ENCODE measurements around the gene FGFR1OP2.

The FGFR1OP2 gene

DNA sequence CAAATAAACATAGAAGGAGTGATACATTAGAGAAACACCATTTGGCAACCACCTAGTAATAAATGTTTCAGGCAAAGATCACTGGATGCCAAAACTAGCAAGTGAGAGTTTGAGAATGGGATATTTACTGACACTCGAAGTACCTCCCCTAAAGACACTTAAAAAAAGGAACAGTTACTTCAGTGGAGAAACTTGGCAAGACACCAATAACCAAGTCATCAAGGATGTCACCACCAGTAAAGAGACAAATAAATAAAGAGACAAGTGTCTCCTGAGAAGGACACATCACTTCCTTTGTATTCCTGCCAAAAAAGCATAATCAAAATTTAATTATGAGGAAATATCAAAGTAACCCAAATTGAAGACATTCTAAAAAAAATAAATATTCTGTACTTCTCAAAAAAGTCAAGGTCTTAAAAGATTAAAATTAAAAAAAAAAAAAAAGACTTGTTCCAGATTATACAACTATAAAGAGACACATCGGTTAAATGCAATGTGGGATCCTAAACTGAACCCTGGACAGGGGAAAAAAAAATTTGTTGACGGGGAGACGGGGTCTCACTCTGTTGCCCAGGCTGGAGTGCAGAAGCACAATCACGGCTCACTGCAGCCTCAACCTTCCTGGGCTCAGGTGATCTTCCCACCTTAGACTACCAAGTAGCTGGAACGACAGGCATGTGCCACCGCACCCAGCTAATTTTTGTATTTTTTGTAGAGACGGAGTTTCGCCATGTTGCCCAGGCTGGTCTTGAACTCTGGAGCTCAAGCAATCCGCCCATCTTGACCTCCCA lies 49.6 kb downstream of the FGFR1OP2 start:
- TF ChIP-seq MYC (IDR thresholded peaks at IDR 0.05; ENCODE audit: low read depth, low read length) (no peak), POLR2A (IDR thresholded peaks at IDR 0.05; ENCODE audit: extremely low read depth, insufficient read length) (no peak), CTCF (IDR thresholded peaks at IDR 0.05; ENCODE audit: low read depth, low read length) (no peak)
- TF ChIP-seq, protein P1, sequence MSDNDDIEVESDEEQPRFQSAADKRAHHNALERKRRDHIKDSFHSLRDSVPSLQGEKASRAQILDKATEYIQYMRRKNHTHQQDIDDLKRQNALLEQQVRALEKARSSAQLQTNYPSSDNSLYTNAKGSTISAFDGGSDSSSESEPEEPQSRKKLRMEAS (IDR thresholded peaks at IDR 0.05; ENCODE audit: low read depth, low read length), result no peak
- peak; percentile 49 for DNase-seq (ENCODE audit: low read depth)
- H3K4me3 ChIP-seq (ENCODE audit: low read depth, low read length), result no peak overlapping the region

DNA sequence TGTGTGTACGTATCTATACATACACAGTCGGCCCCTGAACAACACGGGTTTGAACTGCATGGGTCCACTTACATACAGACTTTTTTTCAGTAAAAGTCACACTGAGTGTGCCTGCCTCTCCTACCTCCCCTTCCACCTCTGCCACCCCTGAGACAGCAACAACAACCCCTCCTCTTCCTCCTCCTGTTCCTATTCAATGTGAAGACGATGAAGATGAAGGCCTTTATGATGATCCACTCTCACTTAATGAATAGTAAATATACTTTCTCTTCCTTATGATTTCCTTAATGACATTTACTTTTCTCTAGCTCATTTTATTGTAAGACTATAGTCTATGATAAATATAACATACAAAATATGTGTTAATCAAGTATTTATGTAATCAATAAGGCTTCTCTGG lies 50.4 kb downstream of the FGFR1OP2 start:
- DNase-seq (ENCODE audit: low read depth), result no peak
- no peak overlapping the region for H3K4me3 ChIP-seq (ENCODE audit: low read depth, low read length)
- TF ChIP-seq, protein P1 (IDR thresholded peaks at IDR 0.05; ENCODE audit: low read depth, low read length), result no peak
- TF ChIP-seq CTCF (IDR thresholded peaks at IDR 0.05; ENCODE audit: low read depth, low read length) (no peak), POLR2A (IDR thresholded peaks at IDR 0.05; ENCODE audit: extremely low read depth, insufficient read length) (no peak), MYC (IDR thresholded peaks at IDR 0.05; ENCODE audit: low read depth, low read length) (no peak)

- no peak for DNase-seq (ENCODE audit: low read depth)
- H3K4me3 ChIP-seq (ENCODE audit: low read depth, low read length), result no peak overlapping the region
- TF ChIP-seq, protein P1 (IDR thresholded peaks at IDR 0.05; ENCODE audit: low read depth, low read length), result no peak
- TF ChIP-seq CTCF (IDR thresholded peaks at IDR 0.05; ENCODE audit: low read depth, low read length), result no peak
These were observed 51.6 kb downstream of the FGFR1OP2 start for GRCh38 chr12:26989873-26990272.

DNA sequence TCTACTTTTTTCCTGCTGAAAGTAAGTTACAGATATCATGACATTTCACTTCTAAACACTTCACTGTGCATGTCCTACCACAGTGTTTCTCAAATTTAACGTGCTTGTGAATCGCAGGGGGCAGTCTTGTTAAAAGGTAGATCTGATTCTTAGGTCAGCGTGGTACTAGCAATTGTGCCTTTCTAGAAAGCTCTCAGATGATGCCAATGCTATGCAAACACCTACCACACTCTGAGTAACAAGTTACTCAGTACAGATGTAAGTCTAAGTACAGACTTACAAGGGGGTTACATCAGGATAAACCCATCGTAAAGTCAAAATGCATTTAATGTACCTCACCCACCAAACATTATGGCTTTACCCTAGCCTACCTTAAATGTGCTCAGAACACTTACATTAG lies 53.6 kb downstream of the FGFR1OP2 start:
- no peak overlapping the region for H3K4me3 ChIP-seq (ENCODE audit: low read depth, low read length)
- TF ChIP-seq POLR2A (IDR thresholded peaks at IDR 0.05; ENCODE audit: extremely low read depth, insufficient read length) (no peak), MYC (IDR thresholded peaks at IDR 0.05; ENCODE audit: low read depth, low read length) (no peak), CTCF (IDR thresholded peaks at IDR 0.05; ENCODE audit: low read depth, low read length) (no peak)
- TF ChIP-seq, protein P1 (IDR thresholded peaks at IDR 0.05; ENCODE audit: low read depth, low read length), result no peak
- DNase-seq (ENCODE audit: low read depth), result no peak

- TF ChIP-seq CTCF (IDR thresholded peaks at IDR 0.05; ENCODE audit: low read depth, low read length) (no peak), POLR2A (IDR thresholded peaks at IDR 0.05; ENCODE audit: extremely low read depth, insufficient read length) (no peak)
- TF ChIP-seq, protein P1 (IDR thresholded peaks at IDR 0.05; ENCODE audit: low read depth, low read length), result no peak
- no peak overlapping the region for H3K4me3 ChIP-seq (ENCODE audit: low read depth, low read length)
- DNase-seq (ENCODE audit: low read depth), result no peak
These were observed 55.8 kb downstream of the FGFR1OP2 start for GRCh38 chr12:26994109-26994508.
